HEK293 (cell line): Measurements from ENCODE around the gene FBXO3.

Experiments used
- CTCF ChIP-seq: fragments of 450-650 bp; formaldehyde crosslinking; IDR thresholded peaks from 2 replicates; pipeline ENCODE4 v1.5.1; 2016; ENCODE audit warnings: missing biosample characterization, missing genetic modification characterization
- KLF1 ChIP-seq: fragments of 450-650 bp; formaldehyde crosslinking; IDR thresholded peaks from 2 replicates; pipeline ENCODE4 v1.5.1; 2016; ENCODE audit warnings: missing biosample characterization, missing genetic modification characterization
- PATZ1 ChIP-seq: fragments of 450-650 bp; formaldehyde crosslinking; IDR thresholded peaks from 2 replicates; pipeline ENCODE4 v1.5.1; 2016; ENCODE audit warnings: missing biosample characterization, missing genetic modification characterization
- YY1 ChIP-seq: fragments of 450-650 bp; formaldehyde crosslinking; IDR thresholded peaks from 2 replicates; pipeline ENCODE4 v1.5.1; 2018; ENCODE audit warnings: missing biosample characterization, missing genetic modification characterization
- ZFP41 ChIP-seq: fragments of 450-650 bp; formaldehyde crosslinking; IDR thresholded peaks from 2 replicates; pipeline ENCODE4 v1.5.1; 2016; ENCODE audit warnings: missing biosample characterization, missing genetic modification characterization, borderline replicate concordance
- ZNF23 ChIP-seq: fragments of 450-650 bp; formaldehyde crosslinking; IDR thresholded peaks from 2 replicates; pipeline ENCODE4 v1.5.1; 2016; ENCODE audit warnings: missing biosample characterization, missing genetic modification characterization, borderline replicate concordance
- ZNF239 ChIP-seq: fragments of 450-650 bp; formaldehyde crosslinking; IDR thresholded peaks from 2 replicates; pipeline ENCODE4 v1.5.1; 2016; ENCODE audit warnings: missing biosample characterization, missing genetic modification characterization
- ZNF350 ChIP-seq: fragments of 450-650 bp; formaldehyde crosslinking; IDR thresholded peaks from 2 replicates; pipeline ENCODE4 v1.5.0; 2017; ENCODE audit warnings: missing biosample characterization, mild to moderate bottlenecking, missing genetic modification characterization
- ZNF549 ChIP-seq: fragments of 450-650 bp; IDR thresholded peaks from 2 replicates; pipeline ENCODE4 v1.5.1; 2018; ENCODE audit warnings: missing biosample characterization, missing genetic modification characterization, mild to moderate bottlenecking, inconsistent platforms, moderate library complexity
- ZNF791 ChIP-seq: fragments of 450-650 bp; formaldehyde crosslinking; IDR thresholded peaks from 2 replicates; pipeline ENCODE4 v1.5.1; 2016; ENCODE audit warnings: missing biosample characterization, missing genetic modification characterization
- ZSCAN23 ChIP-seq: fragments of 450-650 bp; formaldehyde crosslinking; IDR thresholded peaks from 2 replicates; pipeline ENCODE4 v1.5.1; 2016; ENCODE audit warnings: missing biosample characterization, missing genetic modification characterization
- TF ChIP-seq, protein P1 (sequence below): IDR thresholded peaks from 2 replicates; pipeline ENCODE4 v1.6.1; 2011; ENCODE audit warnings: mild to moderate bottlenecking, low read depth, low read length, borderline replicate concordance
- TF ChIP-seq, protein P2 (sequence below): fragments of 450-650 bp; formaldehyde crosslinking; IDR thresholded peaks from 2 replicates; pipeline ENCODE4 v1.5.1; 2017; ENCODE audit warnings: missing biosample characterization, missing genetic modification characterization
- TF ChIP-seq, protein P3 (sequence below): fragments of 450-650 bp; formaldehyde crosslinking; IDR thresholded peaks from 2 replicates; pipeline ENCODE4 v1.5.1; 2016; ENCODE audit warnings: missing biosample characterization, missing genetic modification characterization

- TF ChIP-seq YY1 (tag by site-specific recombination) (no peak), CTCF (no peak), ZNF239 (no peak), KLF1 (tag by site-specific recombination) (no peak), PATZ1 (tag by site-specific recombination) (no peak), ZNF549 (tag by site-specific recombination) (no peak), ZNF791 (tag by site-specific recombination) (no peak), ZNF350 (tag by site-specific recombination) (no peak), ZNF23 (tag by site-specific recombination) (no peak), ZSCAN23 (tag by site-specific recombination) (no peak), ZFP41 (tag by site-specific recombination) (no peak)
- TF ChIP-seq, protein P1, sequence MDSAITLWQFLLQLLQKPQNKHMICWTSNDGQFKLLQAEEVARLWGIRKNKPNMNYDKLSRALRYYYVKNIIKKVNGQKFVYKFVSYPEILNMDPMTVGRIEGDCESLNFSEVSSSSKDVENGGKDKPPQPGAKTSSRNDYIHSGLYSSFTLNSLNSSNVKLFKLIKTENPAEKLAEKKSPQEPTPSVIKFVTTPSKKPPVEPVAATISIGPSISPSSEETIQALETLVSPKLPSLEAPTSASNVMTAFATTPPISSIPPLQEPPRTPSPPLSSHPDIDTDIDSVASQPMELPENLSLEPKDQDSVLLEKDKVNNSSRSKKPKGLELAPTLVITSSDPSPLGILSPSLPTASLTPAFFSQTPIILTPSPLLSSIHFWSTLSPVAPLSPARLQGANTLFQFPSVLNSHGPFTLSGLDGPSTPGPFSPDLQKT = no peak
- TF ChIP-seq, protein P2, sequence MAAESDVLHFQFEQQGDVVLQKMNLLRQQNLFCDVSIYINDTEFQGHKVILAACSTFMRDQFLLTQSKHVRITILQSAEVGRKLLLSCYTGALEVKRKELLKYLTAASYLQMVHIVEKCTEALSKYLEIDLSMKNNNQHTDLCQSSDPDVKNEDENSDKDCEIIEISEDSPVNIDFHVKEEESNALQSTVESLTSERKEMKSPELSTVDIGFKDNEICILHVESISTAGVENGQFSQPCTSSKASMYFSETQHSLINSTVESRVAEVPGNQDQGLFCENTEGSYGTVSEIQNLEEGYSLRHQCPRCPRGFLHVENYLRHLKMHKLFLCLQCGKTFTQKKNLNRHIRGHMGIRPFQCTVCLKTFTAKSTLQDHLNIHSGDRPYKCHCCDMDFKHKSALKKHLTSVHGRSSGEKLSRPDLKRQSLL (tag by site-specific recombination) = no peak
- TF ChIP-seq, protein P3, sequence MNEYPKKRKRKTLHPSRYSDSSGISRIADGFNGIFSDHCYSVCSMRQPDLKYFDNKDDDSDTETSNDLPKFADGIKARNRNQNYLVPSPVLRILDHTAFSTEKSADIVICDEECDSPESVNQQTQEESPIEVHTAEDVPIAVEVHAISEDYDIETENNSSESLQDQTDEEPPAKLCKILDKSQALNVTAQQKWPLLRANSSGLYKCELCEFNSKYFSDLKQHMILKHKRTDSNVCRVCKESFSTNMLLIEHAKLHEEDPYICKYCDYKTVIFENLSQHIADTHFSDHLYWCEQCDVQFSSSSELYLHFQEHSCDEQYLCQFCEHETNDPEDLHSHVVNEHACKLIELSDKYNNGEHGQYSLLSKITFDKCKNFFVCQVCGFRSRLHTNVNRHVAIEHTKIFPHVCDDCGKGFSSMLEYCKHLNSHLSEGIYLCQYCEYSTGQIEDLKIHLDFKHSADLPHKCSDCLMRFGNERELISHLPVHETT (tag by site-specific recombination) = no peak
Observed at GRCh38 chr11:33790040-33790439, 15.7 kb upstream of the FBXO3 start.
